Vagina (tissue), 2 donors: Measurements from ENCODE around the gene NEK6.

Experiments
- CTCF ChIP-seq, 3 experiments: fragments of 450-650 bp in 2 of 3; fragments of 200-600 bp in 1 of 3; sonication (generic) in 1 of 3; IDR thresholded peaks; one replicate each; pipeline ENCODE4 v1.5.1; 2017 to 2019; ENCODE audit warnings: antibody characterized with exemption in 3 of 3, mild to moderate bottlenecking in 2 of 3, moderate library complexity in 2 of 3
- POLR2AphosphoS5 ChIP-seq, 2 donors: sonication (generic); formaldehyde crosslinking; IDR thresholded peaks; one replicate each; pipeline ENCODE4 v1.9.0; 2017; ENCODE audit warnings: antibody characterized with exemption in 2 of 2, mild to moderate bottlenecking in 2 of 2, low read depth in 1 of 2; ENCODE audit not compliant: insufficient read depth in 1 of 2

- TF ChIP-seq CTCF (IDR thresholded peaks at IDR 0.05) (no peak), POLR2AphosphoS5 (IDR thresholded peaks at IDR 0.05; ENCODE audit: insufficient read depth in 1 of 2, low read depth in 1 of 2) (no peak)
These were observed 9.7 kb upstream of the NEK6 start for GRCh38 chr9:124248066-124248465.
